H1 (cell line): ENCODE data around the gene JAKMIP2. TPM values are rescaled to one million over a fixed set of nuclear protein-coding genes. Genes with fewer than 3 reads are reported as not detected.

Experiments
- CHD2 ChIP-seq: IDR thresholded peaks from 2 replicates; pipeline ENCODE4 v1.6.1; 2012; ENCODE audit warnings: low read length, improper control_type of control experiment
- CHD7 ChIP-seq: fragments of 300-600 bp; sonication (generic); IDR thresholded peaks from 2 replicates; pipeline ENCODE4 v1.7.1; 2012; ENCODE audit warnings: low read length, moderate library complexity, mild to moderate bottlenecking, inconsistent platforms; ENCODE audit not compliant: insufficient replicate concordance
- EP300 ChIP-seq, 2 experiments: IDR thresholded peaks; 1 replicate in 1 of 2; 2 replicates in 1 of 2; pipeline ENCODE4 v1.6.1; 2011 to 2012; ENCODE audit warnings: low read depth in 2 of 2, low read length in 2 of 2, mild to moderate bottlenecking in 2 of 2, borderline replicate concordance in 1 of 2, inconsistent platforms in 1 of 2, moderate library complexity in 1 of 2
- KDM4A ChIP-seq: IDR thresholded peaks from one replicate; pipeline ENCODE4 v1.7.1; 2012; ENCODE audit warnings: low read depth, mild to moderate bottlenecking, moderate library complexity, low read length, inconsistent platforms; ENCODE audit not compliant: severe bottlenecking
- SRF ChIP-seq: IDR thresholded peaks from 2 replicates; pipeline ENCODE4 v1.6.1; 2011; ENCODE audit warnings: mild to moderate bottlenecking, low read depth, low read length, moderate library complexity
- polyA plus RNA-seq, 7 experiments: library from polyadenylated mRNA; depleted of rRNA in 3 of 7; stranded (reverse) in 5 of 7; unstranded in 2 of 7; fragments of >200 nt in 5 of 7; fragments of 200-250 nt in 2 of 7; gene quantifications; 1 replicate in 5 of 7; 2 replicates in 1 of 7; 4 replicates in 1 of 7; pipeline versions ENCODE4 v1.2.1 to v1.2.3, GENCODE V29; 2011 to 2013; ENCODE audit warnings: missing spikeins in 2 of 7, mixed read lengths in 2 of 7
- total RNA-seq: library from RNA; stranded (reverse); fragmentation: NEBNext Ultra II Directional; extraction: Animal tissue kit (Norgen Biotek cat#: 25700); gene quantifications from 2 replicates; pipeline ENCODE4 v1.2.1, GENCODE V29; 2021

The JAKMIP2 gene
- total and polyA plus RNA-seq, 2 of the 8 experiments (the other 6 are each of a cell fraction or from before 2014, with no cell fraction given), result 2.4 to 13.6 TPM

- TF ChIP-seq CHD7 (no peak), SRF (no peak), KDM4A (no peak), EP300 (IDR thresholded peaks at IDR 0.05; ENCODE audit: borderline replicate concordance in 1 of 2, low read depth in 2 of 2, low read length in 2 of 2) (no peak), CHD2 (no peak)
Observed at GRCh38 chr5:147563466-147564123, 218.9 kb downstream of the JAKMIP2 start (continued).
